Measurements from ENCODE around the gene PLA2G4B. TPM values are rescaled to one million over a fixed set of nuclear protein-coding genes. Genes with fewer than 3 reads are reported as not detected.

The PLA2G4B gene
- polyA plus RNA-seq, 1 donor (not counting 4 experiments of a cell fraction or from before 2014, with no cell fraction given), result 8.6 TPM

GRCh38 chr15:41832208-41832607, 6.4 kb upstream of the PLA2G4B start:
- no peak overlapping the region for H3K4me3 ChIP-seq (ENCODE audit: control insufficient read depth in 2 of 3, extremely low read depth in 1 of 3, insufficient read depth in 2 of 3, low read depth in 1 of 3, low read length in 3 of 3)
- TF ChIP-seq EZH2 (IDR thresholded peaks at IDR 0.05; ENCODE audit: low read length) (no peak), CTCF (optimal IDR thresholded peaks at IDR 0.05 in 1 of 3, IDR thresholded peaks at IDR 0.05 in 1 of 3, conservative IDR thresholded peaks at IDR 0.05 in 1 of 3; ENCODE audit: extremely low read depth in 1 of 3, insufficient read depth in 2 of 3, low read length in 3 of 3) (no peak)

DNA sequence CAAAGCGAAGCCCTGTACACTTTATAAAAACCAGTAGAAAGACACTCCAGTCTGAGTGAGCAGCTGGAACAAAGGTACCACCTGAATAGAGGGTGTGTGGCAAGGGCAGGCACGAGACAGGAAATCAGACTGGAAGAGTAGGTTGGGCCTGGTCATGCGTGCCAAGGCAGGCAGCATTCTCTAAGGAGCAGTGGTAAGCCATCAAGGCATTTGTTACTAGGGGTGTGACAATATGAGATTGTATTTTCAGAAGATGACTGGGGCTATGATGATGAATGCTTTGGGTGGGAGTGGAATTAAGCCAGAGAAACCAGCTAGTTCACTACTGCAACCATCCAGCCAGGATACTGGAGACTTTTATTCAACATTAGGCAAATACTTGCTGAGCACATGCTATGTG, 5.8 kb upstream of the PLA2G4B start:
- Histone ChIP-seq H3K9me3 (ENCODE audit: control insufficient read depth, low read depth, low read length) (no peaks in the 10 kb centered on the region), H3K4me2 (ENCODE audit: control insufficient read depth, extremely low read depth, insufficient read depth, low read depth, low read length) (peak overlapping the region; percentile 57), H3K4me3 (ENCODE audit: control insufficient read depth in 2 of 3, extremely low read depth in 1 of 3, insufficient read depth in 2 of 3, low read depth in 1 of 3, low read length in 3 of 3) (no peak overlapping the region), H3K27ac (ENCODE audit: control insufficient read depth, insufficient read depth, low read length) (peak overlapping the region; percentile 83), H4K20me1 (ENCODE audit: control insufficient read depth, extremely low read depth, insufficient read depth, low read length) (no peaks in the 10 kb centered on the region), H3K36me3 (ENCODE audit: control insufficient read depth in 2 of 2, extremely low read depth in 1 of 2, insufficient read depth in 2 of 2, low read length in 2 of 2) (peaks cover 0 to 10% of the 10 kb centered on the region in 2 experiments), H3K4me1 (ENCODE audit: control insufficient read depth, extremely low read depth, insufficient read depth, low read length) (peaks cover 54% of the 10 kb centered on the region), H2AFZ (ENCODE audit: control insufficient read depth, low read length) (no peak overlapping the region), H3K9me1 (ENCODE audit: control insufficient read depth, extremely low read depth, insufficient read depth, low read length) (no peaks in the 10 kb centered on the region), H3K27me3 (ENCODE audit: control insufficient read depth, extremely low read depth, insufficient read depth, low read length) (no peaks in the 10 kb centered on the region), H3K9ac (ENCODE audit: control insufficient read depth, extremely low read depth, insufficient read depth, low read length) (peak overlapping the region; percentile 60), H3K79me2 (ENCODE audit: control insufficient read depth, insufficient read depth, low read length) (peaks cover 11% of the 10 kb centered on the region)
- dilution Hi-C loops (cut with MboI; ENCODE audit: extremely low pct_ligation_motif_present, low sequenced_read_pairs), result no loop called here
- FAIRE-seq (peak; percentile 99), DNase-seq (ENCODE audit: low read depth, low spot score) (peak; percentile 97)
- TF ChIP-seq CTCF (optimal IDR thresholded peaks at IDR 0.05 in 1 of 3, IDR thresholded peaks at IDR 0.05 in 1 of 3, conservative IDR thresholded peaks at IDR 0.05 in 1 of 3; ENCODE audit: extremely low read depth in 1 of 3, insufficient read depth in 2 of 3, low read length in 3 of 3) (no peak), EZH2 (IDR thresholded peaks at IDR 0.05; ENCODE audit: low read length) (no peak)

More at GRCh38 chr15:41832208-41832607, 6.4 kb upstream of the PLA2G4B start:
- Histone ChIP-seq H3K4me1 (ENCODE audit: control insufficient read depth, extremely low read depth, insufficient read depth, low read length) (peaks cover 58% of the 10 kb centered on the region), H3K9ac (ENCODE audit: control insufficient read depth, extremely low read depth, insufficient read depth, low read length) (peak overlapping the region; percentile 60), H3K4me2 (ENCODE audit: control insufficient read depth, extremely low read depth, insufficient read depth, low read depth, low read length) (peak overlapping the region; percentile 57), H4K20me1 (ENCODE audit: control insufficient read depth, extremely low read depth, insufficient read depth, low read length) (no peaks in the 10 kb centered on the region), H3K79me2 (ENCODE audit: control insufficient read depth, insufficient read depth, low read length) (peaks cover 11% of the 10 kb centered on the region), H2AFZ (ENCODE audit: control insufficient read depth, low read length) (no peak overlapping the region), H3K36me3 (ENCODE audit: control insufficient read depth in 2 of 2, extremely low read depth in 1 of 2, insufficient read depth in 2 of 2, low read length in 2 of 2) (peaks cover 0 to 10% of the 10 kb centered on the region in 2 experiments), H3K27ac (ENCODE audit: control insufficient read depth, insufficient read depth, low read length) (peak overlapping the region; percentile 83), H3K9me3 (ENCODE audit: control insufficient read depth, low read depth, low read length) (no peaks in the 10 kb centered on the region), H3K27me3 (ENCODE audit: control insufficient read depth, extremely low read depth, insufficient read depth, low read length) (no peaks in the 10 kb centered on the region), H3K9me1 (ENCODE audit: control insufficient read depth, extremely low read depth, insufficient read depth, low read length) (no peaks in the 10 kb centered on the region)
- dilution Hi-C loops (cut with MboI; ENCODE audit: extremely low pct_ligation_motif_present, low sequenced_read_pairs), result no loop called here
- no peak for FAIRE-seq
- no peak for DNase-seq (ENCODE audit: low read depth, low spot score)

All from keratinocyte (primary cell).